Astrocyte (in vitro differentiated cells and primary cell): ENCODE data around the gene SIRPD. TPM values are rescaled to one million over a fixed set of nuclear protein-coding genes. Genes with fewer than 3 reads are reported as not detected.
"Not testable (repeated sequence)": the region's sequence is repeated elsewhere in the genome, so short reads cannot be mapped to it uniquely, and the experiment has no call there.

Source experiments
- DNase-seq: peaks from one replicate; pipeline ENCODE4 v3.0.0-alpha.2; 2010; ENCODE audit warnings: low read depth
- FAIRE-seq: peaks from 2 replicates; lab custom pipeline; 2011; peaks lifted over from hg19 to GRCh38; lab: Jason Lieb, UNC
- H2AFZ ChIP-seq: 2 replicates; pipeline ENCODE4 v1.6.0; 2012; ENCODE audit warnings: low read depth, low read length, inconsistent platforms
- H3K27ac ChIP-seq: 2 replicates; pipeline ENCODE4 v1.5.1; 2011; ENCODE audit warnings: low read depth, low read length, inconsistent platforms
- H3K27me3 ChIP-seq: 2 replicates; pipeline ENCODE4 v1.6.0; 2011; ENCODE audit warnings: low read length, inconsistent platforms; ENCODE audit not compliant: insufficient read depth
- H3K36me3 ChIP-seq: 2 replicates; pipeline ENCODE4 v1.5.1; 2011; ENCODE audit warnings: low read length, inconsistent platforms; ENCODE audit not compliant: insufficient read depth
- H3K4me1 ChIP-seq: 2 replicates; pipeline ENCODE4 v1.5.1; 2011; ENCODE audit warnings: low read length, inconsistent platforms; ENCODE audit not compliant: insufficient read depth
- H3K4me2 ChIP-seq: 2 replicates; pipeline ENCODE4 v1.6.0; 2012; ENCODE audit warnings: low read length, inconsistent platforms
- H3K4me3 ChIP-seq: 2 replicates; pipeline ENCODE4 v1.5.1; 2011; ENCODE audit warnings: low read depth, mild to moderate bottlenecking, low read length, inconsistent platforms; ENCODE audit not compliant: insufficient read depth
- H3K79me2 ChIP-seq: 2 replicates; pipeline ENCODE4 v1.6.0; 2012; ENCODE audit warnings: mild to moderate bottlenecking, low read length, inconsistent platforms; ENCODE audit not compliant: insufficient read depth
- H3K9ac ChIP-seq: 2 replicates; pipeline ENCODE4 v1.6.0; 2012; ENCODE audit warnings: mild to moderate bottlenecking, low read length, inconsistent platforms
- H3K9me3 ChIP-seq: 2 replicates; pipeline ENCODE4 v1.5.1; 2012; ENCODE audit warnings: low read depth, mild to moderate bottlenecking, low read length, inconsistent platforms; ENCODE audit not compliant: insufficient read depth
- H4K20me1 ChIP-seq: 2 replicates; pipeline ENCODE4 v1.6.0; 2012; ENCODE audit warnings: low read length, inconsistent platforms; ENCODE audit not compliant: insufficient read depth
- H3K27ac Mint-ChIP-seq: one replicate; pipeline ENCODE4 v1.8.0; 2021; ENCODE audit warnings: mild to moderate bottlenecking, mixed read lengths; ENCODE audit not compliant: unreplicated experiment
- H3K27me3 Mint-ChIP-seq: one replicate; pipeline ENCODE4 v1.8.0; 2021; ENCODE audit warnings: low read depth, mixed read lengths; ENCODE audit not compliant: unreplicated experiment
- H3K36me3 Mint-ChIP-seq: one replicate; pipeline ENCODE4 v1.8.0; 2021; ENCODE audit warnings: low read depth, mixed read lengths; ENCODE audit not compliant: unreplicated experiment
- H3K4me1 Mint-ChIP-seq: one replicate; pipeline ENCODE4 v1.8.0; 2021; ENCODE audit warnings: low read depth, mixed read lengths; ENCODE audit not compliant: unreplicated experiment
- H3K4me3 Mint-ChIP-seq: one replicate; pipeline ENCODE4 v1.8.0; 2021; ENCODE audit warnings: mild to moderate bottlenecking, moderate library complexity, mixed read lengths; ENCODE audit not compliant: unreplicated experiment
- H3K9me3 Mint-ChIP-seq: one replicate; pipeline ENCODE4 v1.8.0; 2021; ENCODE audit warnings: mild to moderate bottlenecking, mixed read lengths; ENCODE audit not compliant: unreplicated experiment
- CTCF ChIP-seq: IDR thresholded peaks from 2 replicates; pipeline ENCODE4 v1.5.1; 2011; ENCODE audit warnings: low read depth, mild to moderate bottlenecking, inconsistent platforms, low read length, moderate library complexity; ENCODE audit not compliant: insufficient read depth
- EZH2 ChIP-seq: IDR thresholded peaks from 2 replicates; pipeline ENCODE4 v1.6.1; 2012; ENCODE audit warnings: mild to moderate bottlenecking, low read length, inconsistent platforms; ENCODE audit not compliant: insufficient read depth
- total RNA-seq: library from RNA; stranded (reverse); gene quantifications from 2 replicates; pipeline ENCODE4 v1.2.1, GENCODE V29; 2021

Gene SIRPD
- total RNA-seq, 1 donor from 2014 or later = not detected

GRCh38 chr20:1576641-1577040 is 19.1 kb upstream of the SIRPD start:
- no peaks in the 10 kb centered on the region for H3K36me3 ChIP-seq
- Mint-ChIP-seq H3K9me3 (no peaks in the 10 kb centered on the region), H3K36me3 (no peaks in the 10 kb centered on the region), H3K4me1 (no peaks in the 10 kb centered on the region), H3K4me3 (no peak overlapping the region), H3K27ac (no peak overlapping the region), H3K27me3 (peaks cover 2% of the 10 kb centered on the region)
- no peak overlapping the region for H3K4me2 ChIP-seq
- no peak overlapping the region for H3K4me3 ChIP-seq
- no peak for FAIRE-seq
- H3K9ac ChIP-seq = no peak overlapping the region
- TF ChIP-seq CTCF (no peak), EZH2 (no peak)
- no peaks in the 10 kb centered on the region for H3K27me3 ChIP-seq
- H3K9me3 ChIP-seq = no peaks in the 10 kb centered on the region
- no peak overlapping the region for H2AFZ ChIP-seq
- no peaks in the 10 kb centered on the region for H3K4me1 ChIP-seq
- DNase-seq = no peak
- H3K79me2 ChIP-seq = no peaks in the 10 kb centered on the region
- no peak overlapping the region for H3K27ac ChIP-seq
- no peaks in the 10 kb centered on the region for H4K20me1 ChIP-seq

GRCh38 chr20:1576003-1576402 is 18.5 kb upstream of the SIRPD start:
- H3K36me3 ChIP-seq, H3K4me2 ChIP-seq, H3K4me3 ChIP-seq, H2AFZ ChIP-seq, H3K4me3 Mint-ChIP-seq, H3K27ac Mint-ChIP-seq, H3K79me2 ChIP-seq, H3K9ac ChIP-seq, H3K36me3 Mint-ChIP-seq, H4K20me1 ChIP-seq, H3K9me3 Mint-ChIP-seq, FAIRE-seq, H3K4me1 ChIP-seq, DNase-seq, H3K27me3 ChIP-seq, H3K27ac ChIP-seq, H3K9me3 ChIP-seq, H3K27me3 Mint-ChIP-seq, H3K4me1 Mint-ChIP-seq: not testable (repeated sequence)

- H2AFZ ChIP-seq, H3K9ac ChIP-seq, H3K27ac Mint-ChIP-seq, H3K27ac ChIP-seq, H3K9me3 ChIP-seq, H3K4me3 Mint-ChIP-seq, H3K4me3 ChIP-seq, DNase-seq, H4K20me1 ChIP-seq, H3K27me3 Mint-ChIP-seq, H3K36me3 Mint-ChIP-seq, H3K4me1 ChIP-seq, H3K36me3 ChIP-seq, H3K79me2 ChIP-seq, FAIRE-seq, H3K4me2 ChIP-seq, H3K9me3 Mint-ChIP-seq, H3K27me3 ChIP-seq: not testable (repeated sequence)
- H3K4me1 Mint-ChIP-seq = peaks cover 11% of the 10 kb centered on the region
Measured at GRCh38 chr20:1571583-1571982, 14.1 kb upstream of the SIRPD start.
